Small intestine (tissue), 7 donors: ENCODE data around the gene BMPR1B. TPM values are rescaled to one million over a fixed set of nuclear protein-coding genes. Genes with fewer than 3 reads are reported as not detected.

Experiments used
- DNase-seq, 2 donors: peaks; one replicate each; pipeline versions ENCODE4 v3.0.0 to v3.0.0-alpha.2; 2013
- FAIRE-seq: peaks from 2 replicates; lab custom pipeline; 2012; peaks lifted over from hg19 to GRCh38; lab: Jason Lieb, UNC
- H3K27ac ChIP-seq, 3 donors: one replicate each; pipeline ENCODE4 v1.5.1; 2013; ENCODE audit warnings: low read length in 2 of 3, mild to moderate bottlenecking in 2 of 3, control low read depth in 1 of 3, inconsistent platforms in 1 of 3, low read depth in 1 of 3, moderate library complexity in 1 of 3
- H3K27me3 ChIP-seq, 3 donors: one replicate each; pipeline ENCODE4 v1.6.1; 2013; ENCODE audit warnings: low read length in 3 of 3, inconsistent platforms in 1 of 3; ENCODE audit not compliant: control insufficient read depth in 3 of 3, insufficient read depth in 3 of 3
- H3K36me3 ChIP-seq, 3 donors: one replicate each; pipeline ENCODE4 v1.6.1; 2013; ENCODE audit warnings: low read length in 3 of 3, inconsistent platforms in 1 of 3, low read depth in 1 of 3, mild to moderate bottlenecking in 1 of 3, moderate library complexity in 1 of 3; ENCODE audit not compliant: control insufficient read depth in 3 of 3, insufficient read depth in 2 of 3
- H3K4me1 ChIP-seq, 3 donors: one replicate each; pipeline ENCODE4 v1.6.1; 2013; ENCODE audit warnings: low read length in 2 of 3, inconsistent platforms in 1 of 3, low read depth in 1 of 3, mild to moderate bottlenecking in 1 of 3, moderate library complexity in 1 of 3; ENCODE audit not compliant: control insufficient read depth in 3 of 3, insufficient read depth in 2 of 3
- H3K4me3 ChIP-seq, 3 donors: one replicate each; pipeline ENCODE4 v1.5.1; 2013; ENCODE audit warnings: low read length in 3 of 3, control low read depth in 1 of 3, inconsistent platforms in 1 of 3, low read depth in 1 of 3, mild to moderate bottlenecking in 1 of 3, moderate library complexity in 1 of 3
- H3K9me3 ChIP-seq, 2 donors: one replicate each; pipeline ENCODE4 v1.6.1; 2013; ENCODE audit warnings: low read depth in 1 of 2, low read length in 1 of 2; ENCODE audit not compliant: control insufficient read depth in 2 of 2, insufficient read depth in 1 of 2
- WGBS, 3 donors: extraction: QIAGEN DNeasy Blood & Tissue Kit; methylation state at CpG; one replicate each; pipeline ENCODE4 v1.1.7; 2013; 5-methylcytosine and 5-hydroxymethylcytosine counted together
- polyA plus RNA-seq, 4 donors: library from polyadenylated mRNA; stranded (reverse) in 3 of 4; unstranded in 1 of 4; fragments of 200-250 nt in 3 of 4; fragments of 120-200 nt in 1 of 4; gene quantifications; one replicate each; pipeline versions ENCODE4 v1.2.1 to v1.2.3, GENCODE V29; 2013
- donor health status: healthy with polysubstance abuse.
- donor health status: control.
- donor health status: control.
- donor health status: Bipolar disorder and iron deficiency.
- donor health status: healthy.

The BMPR1B gene
- polyA plus RNA-seq, 4 donors = 0.07 to 0.10 TPM; not detected in 2

DNA sequence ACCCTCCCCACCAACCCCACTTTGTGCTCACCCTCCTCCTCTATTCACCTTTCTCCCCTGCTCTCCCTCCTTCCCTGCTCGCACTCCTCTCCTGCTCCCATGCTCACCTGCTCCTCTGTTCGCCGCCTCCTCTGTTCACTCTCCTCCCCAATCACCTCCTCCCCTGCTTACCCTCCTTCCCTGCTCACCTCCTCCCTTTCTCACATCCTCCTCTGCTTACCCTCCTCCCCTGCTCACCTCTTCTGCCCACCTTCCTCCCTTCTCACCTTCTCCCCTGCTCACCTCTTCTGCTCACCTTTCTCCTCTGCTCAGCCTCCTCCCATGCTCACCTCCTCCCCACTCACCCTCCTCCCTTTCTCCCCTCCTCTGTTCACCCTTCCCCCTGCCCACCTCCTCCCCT lies 433.8 kb downstream of the BMPR1B start:
- H3K9me3 ChIP-seq = peaks cover 0 to 3% of the 10 kb centered on the region in 2 donors
- no peak overlapping the region for H3K27ac ChIP-seq
- WGBS, 3 donors = 88 to 91% (median 89%) methylated on average over 3 of the region's 3 CpGs
- H3K4me3 ChIP-seq = no peak overlapping the region
- DNase-seq (no peak), FAIRE-seq (no peak)
- H3K36me3 ChIP-seq = no peaks in the 10 kb centered on the region
- H3K4me1 ChIP-seq = no peaks in the 10 kb centered on the region
- peaks cover 0 to 2% (median 0%) of the 10 kb centered on the region in 3 donors for H3K27me3 ChIP-seq

DNA sequence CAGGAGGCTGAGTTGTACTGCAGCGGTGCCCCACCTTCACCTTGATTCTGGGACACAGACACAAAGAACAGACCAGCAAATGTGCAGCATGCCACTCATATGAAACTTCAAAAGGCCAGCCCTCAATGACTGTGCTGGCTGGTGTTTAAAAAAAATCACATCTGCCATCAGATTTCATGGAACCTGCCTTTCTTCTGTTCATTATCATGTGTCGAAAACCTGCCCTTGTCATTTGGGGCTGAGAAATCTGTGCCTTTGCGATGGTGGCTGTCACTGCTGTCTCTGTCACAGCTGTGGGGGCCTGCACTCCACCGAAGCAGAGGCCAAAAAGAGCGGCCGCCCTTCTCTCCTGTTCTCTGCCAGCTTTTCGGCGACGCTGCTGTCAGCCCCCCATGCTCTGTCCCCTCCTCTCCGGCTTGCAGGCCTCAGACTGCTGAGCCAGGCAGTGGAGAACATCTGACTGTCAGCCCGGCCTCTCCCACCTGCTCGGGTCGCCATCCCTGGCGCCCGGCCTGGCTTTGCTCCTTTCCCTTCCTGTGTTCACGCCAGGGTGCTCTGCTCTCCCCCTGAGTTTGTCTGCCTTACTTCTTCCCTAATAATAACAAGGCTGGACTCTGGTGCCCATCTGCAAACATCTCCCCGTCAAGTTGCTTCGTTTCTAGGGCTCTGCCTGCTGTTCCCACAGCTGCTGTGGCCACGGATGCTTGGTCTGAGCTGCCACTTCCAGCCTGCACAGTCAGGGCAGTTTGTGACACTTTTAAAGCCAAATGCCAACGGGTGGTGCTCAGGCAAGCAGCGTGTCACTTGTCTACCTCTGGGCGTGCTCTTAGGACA lies 435.9 kb downstream of the BMPR1B start:
- 75 to 82% (median 75%) methylated on average over 22 of the region's 22 CpGs for WGBS, 3 donors
- Histone ChIP-seq H3K4me3 (no peak overlapping the region), H3K36me3 (no peaks in the 10 kb centered on the region), H3K4me1 (no peaks in the 10 kb centered on the region), H3K9me3 (peaks cover 0 to 3% of the 10 kb centered on the region in 2 donors), H3K27me3 (peaks cover 0 to 2% (median 0%) of the 10 kb centered on the region in 3 donors), H3K27ac (no peak overlapping the region)
- FAIRE-seq (no peak), DNase-seq (no peak)

GRCh38 chr4:95197353-95197752 lies 439.6 kb downstream of the BMPR1B start:
- Histone ChIP-seq H3K27me3 (no peaks in the 10 kb centered on the region), H3K4me1 (no peaks in the 10 kb centered on the region), H3K4me3 (no peak overlapping the region), H3K27ac (no peak overlapping the region), H3K9me3 (no peaks in the 10 kb centered on the region), H3K36me3 (no peaks in the 10 kb centered on the region)
- FAIRE-seq (no peak), DNase-seq (no peak)
- WGBS, 3 donors = 73 to 78% (median 77%) methylated on average over 6 of the region's 6 CpGs

- FAIRE-seq = no peak
- 90 to 93% (median 90%) methylated on average over 7 of the region's 7 CpGs for WGBS, 3 donors
- H3K36me3 ChIP-seq = no peaks in the 10 kb centered on the region
Observed at GRCh38 chr4:95198961-95199360, 441.2 kb downstream of the BMPR1B start.

GRCh38 chr4:95204267-95204844 lies 446.6 kb downstream of the BMPR1B start:
- no peaks in the 10 kb centered on the region for H3K36me3 ChIP-seq
- WGBS, 3 donors = 75 to 78% (median 77%) methylated on average over 8 of the region's 8 CpGs
- FAIRE-seq = no peak

More at GRCh38 chr4:95198961-95199360, 441.2 kb downstream of the BMPR1B start:
- DNase-seq = no peak
- Histone ChIP-seq H3K9me3 (no peaks in the 10 kb centered on the region), H3K27ac (no peak overlapping the region), H3K27me3 (no peaks in the 10 kb centered on the region), H3K4me3 (no peak overlapping the region), H3K4me1 (no peaks in the 10 kb centered on the region)

DNA sequence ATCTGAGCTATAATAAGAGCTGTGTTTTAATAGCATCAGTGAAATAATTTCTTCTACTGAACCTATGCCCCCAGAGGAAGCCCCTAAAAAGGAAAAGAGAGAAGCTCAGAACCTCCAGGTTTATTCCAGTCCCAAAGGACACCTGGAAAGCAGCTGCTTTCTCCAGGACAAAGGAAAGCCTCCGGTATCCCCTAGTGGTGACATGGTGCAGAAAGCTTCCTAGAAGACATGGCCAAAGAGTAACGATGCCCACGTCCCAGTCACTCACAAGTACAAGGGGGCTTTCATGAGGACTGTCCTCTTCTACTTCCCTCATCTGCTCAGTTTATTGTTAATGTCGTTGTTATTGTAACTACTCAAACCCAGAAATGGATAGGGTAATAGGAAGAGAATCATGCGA lies 447.1 kb downstream of the BMPR1B start:
- no peak for DNase-seq
- no peaks in the 10 kb centered on the region for H3K36me3 ChIP-seq
- WGBS, 3 donors = 27 to 44% (median 29%) methylated on average over 5 of the region's 5 CpGs
- no peaks in the 10 kb centered on the region for H3K4me1 ChIP-seq
- H3K4me3 ChIP-seq = no peak overlapping the region
- no peaks in the 10 kb centered on the region for H3K27me3 ChIP-seq
- H3K9me3 ChIP-seq = no peaks in the 10 kb centered on the region
- FAIRE-seq = no peak
- no peak overlapping the region for H3K27ac ChIP-seq

More at GRCh38 chr4:95204267-95204844, 446.6 kb downstream of the BMPR1B start:
- no peaks in the 10 kb centered on the region for H3K4me1 ChIP-seq
- H3K9me3 ChIP-seq = no peaks in the 10 kb centered on the region
- H3K4me3 ChIP-seq = no peak overlapping the region
- no peak overlapping the region for H3K27ac ChIP-seq
- no peaks in the 10 kb centered on the region for H3K27me3 ChIP-seq
- no peak for DNase-seq
